GM12864 (cell line): Measurements from ENCODE around the gene PNPO.

ENCODE experiments used
- DNase-seq: peaks from one replicate; pipeline ENCODE4 v3.0.0-alpha.2; 2011; ENCODE audit warnings: low read depth
- H3K4me3 ChIP-seq: 2 replicates; pipeline ENCODE4 v1.5.1; 2011; ENCODE audit warnings: mild to moderate bottlenecking, low read depth, low read length, control low read depth
- TF ChIP-seq, protein P1 (sequence below): IDR thresholded peaks from 2 replicates; pipeline ENCODE4 v1.5.1; 2011; ENCODE audit warnings: low read depth, mild to moderate bottlenecking, moderate library complexity, low read length, control low read depth, inconsistent platforms; ENCODE audit errors: missing control alignments

PNPO gene

GRCh38 chr17:47941246-47942095 is at the start of gene PNPO:
Gene PNPO (plus strand): TSS chr17:47941571. CDS start chr17:47941676, 105 bp downstream.
- TF ChIP-seq, protein P1, sequence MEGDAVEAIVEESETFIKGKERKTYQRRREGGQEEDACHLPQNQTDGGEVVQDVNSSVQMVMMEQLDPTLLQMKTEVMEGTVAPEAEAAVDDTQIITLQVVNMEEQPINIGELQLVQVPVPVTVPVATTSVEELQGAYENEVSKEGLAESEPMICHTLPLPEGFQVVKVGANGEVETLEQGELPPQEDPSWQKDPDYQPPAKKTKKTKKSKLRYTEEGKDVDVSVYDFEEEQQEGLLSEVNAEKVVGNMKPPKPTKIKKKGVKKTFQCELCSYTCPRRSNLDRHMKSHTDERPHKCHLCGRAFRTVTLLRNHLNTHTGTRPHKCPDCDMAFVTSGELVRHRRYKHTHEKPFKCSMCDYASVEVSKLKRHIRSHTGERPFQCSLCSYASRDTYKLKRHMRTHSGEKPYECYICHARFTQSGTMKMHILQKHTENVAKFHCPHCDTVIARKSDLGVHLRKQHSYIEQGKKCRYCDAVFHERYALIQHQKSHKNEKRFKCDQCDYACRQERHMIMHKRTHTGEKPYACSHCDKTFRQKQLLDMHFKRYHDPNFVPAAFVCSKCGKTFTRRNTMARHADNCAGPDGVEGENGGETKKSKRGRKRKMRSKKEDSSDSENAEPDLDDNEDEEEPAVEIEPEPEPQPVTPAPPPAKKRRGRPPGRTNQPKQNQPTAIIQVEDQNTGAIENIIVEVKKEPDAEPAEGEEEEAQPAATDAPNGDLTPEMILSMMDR = peak; percentile 10
- peak within 1 kb of the TSS; percentile 74 for H3K4me3 ChIP-seq
- peak; percentile 97 for DNase-seq

- DNase-seq = no peak
- TF ChIP-seq, protein P1 = no peak
- peak overlapping the region; percentile 94 for H3K4me3 ChIP-seq
Measured at GRCh38 chr17:47894498-47895346, 46.6 kb upstream of the PNPO start.

GRCh38 chr17:47895347-47895855 is 46.0 kb upstream of the PNPO start:
- TF ChIP-seq, protein P1 = no peak
- no peak for DNase-seq
- H3K4me3 ChIP-seq = peak overlapping the region; percentile 94

DNA sequence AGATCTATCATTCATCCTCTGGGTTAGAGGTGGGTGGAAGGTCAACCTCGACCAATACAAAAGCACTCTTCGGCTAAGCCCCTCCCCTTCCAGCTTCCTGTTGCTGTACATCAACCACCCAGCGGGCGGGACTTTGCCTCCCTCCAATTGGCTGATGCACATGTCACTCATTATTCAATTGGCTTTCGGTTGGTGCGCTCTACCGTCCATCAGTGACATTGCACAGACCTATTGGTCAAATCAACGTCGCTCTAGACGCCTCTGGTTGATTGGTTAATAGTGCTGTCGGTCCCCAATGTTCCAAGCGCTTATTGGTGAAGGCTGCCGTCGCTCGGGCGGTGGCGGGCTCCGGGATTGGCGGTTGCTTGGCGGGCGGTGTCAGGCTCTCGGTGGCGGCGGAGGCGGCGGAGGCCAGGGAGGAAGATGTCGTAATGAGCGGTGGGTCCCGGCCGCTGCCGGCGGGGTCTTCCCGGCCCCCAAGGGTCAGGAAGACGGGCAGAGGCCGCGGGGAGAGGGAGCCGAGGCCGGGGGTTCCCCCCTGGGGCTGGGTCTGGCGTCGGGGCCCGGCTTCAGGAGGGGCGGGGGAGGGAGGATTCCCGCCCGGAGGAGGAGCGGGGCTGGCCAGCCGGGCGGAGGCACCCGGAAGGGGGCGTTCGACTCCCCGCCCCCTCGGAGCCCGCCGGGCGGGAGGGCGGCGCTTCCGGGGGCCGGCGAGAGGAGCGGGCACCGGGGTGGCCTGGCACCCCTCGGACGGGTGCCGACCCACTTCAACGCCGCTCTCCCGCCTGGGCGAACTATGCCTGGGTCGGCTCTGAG is 45.3 kb upstream of the PNPO start, which contains the start of gene SP2:
Gene SP2 (plus strand): TSS at position 381 of the 816 bp plus-strand sequence. CDS start 51 bp downstream, at position 432.
- H3K4me3 ChIP-seq = peak within 1 kb of the TSS; percentile 100
- TF ChIP-seq, protein P1 = no peak

GRCh38 chr17:47896672-47897490 is 44.5 kb upstream of the PNPO start:
- peak overlapping the region; percentile 100 for H3K4me3 ChIP-seq
- TF ChIP-seq, protein P1 = no peak
- DNase-seq = no peak

More for the DNA sequence above, 45.3 kb upstream of the PNPO start, which contains the start of gene SP2:
- DNase-seq = peak; percentile 100

DNA sequence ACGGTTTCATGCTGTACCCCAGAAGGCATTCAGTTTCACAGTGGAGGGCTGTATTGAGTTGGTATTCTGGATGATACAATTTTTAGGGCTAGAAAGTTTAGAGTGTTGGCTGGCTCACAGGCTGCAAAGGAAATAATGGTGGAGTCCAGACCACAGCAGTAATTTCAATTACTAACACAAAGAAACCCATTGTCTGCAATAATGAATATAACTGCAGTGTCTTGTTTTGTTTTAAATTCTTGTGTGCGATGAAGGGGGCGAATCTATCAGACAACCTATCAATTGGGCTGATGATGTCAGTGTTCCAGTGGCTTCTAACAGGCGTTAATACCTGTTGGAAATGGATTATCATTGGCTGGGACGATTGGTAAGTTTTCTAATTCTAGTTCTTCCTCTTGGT is 43.8 kb upstream of the PNPO start:
- peak overlapping the region; percentile 100 for H3K4me3 ChIP-seq
- DNase-seq = no peak
- TF ChIP-seq, protein P1 = no peak
